T-helper 1 cell treated with Interleukin-12 subunit alpha and Interleukin-12 subunit beta and Interleukin-4 antibody, amounts not matched to agents 30 μg/mL and 1 μg/mL, for 36 hours (primary cell): ENCODE results near the gene MT1F.

ENCODE experiments used
- H3K27ac Mint-ChIP-seq: one replicate; pipeline ENCODE4 v1.8.0; 2021; ENCODE audit warnings: mild to moderate bottlenecking, mixed read lengths
- H3K27me3 Mint-ChIP-seq: one replicate; pipeline ENCODE4 v1.8.0; 2021; ENCODE audit warnings: low read depth, mixed read lengths
- H3K36me3 Mint-ChIP-seq: one replicate; pipeline ENCODE4 v1.8.0; 2021; ENCODE audit warnings: low read depth, mixed read lengths
- H3K4me1 Mint-ChIP-seq: one replicate; pipeline ENCODE4 v1.8.0; 2021; ENCODE audit warnings: low read depth, mixed read lengths
- H3K4me3 Mint-ChIP-seq: one replicate; pipeline ENCODE4 v1.8.0; 2021; ENCODE audit warnings: mild to moderate bottlenecking, moderate library complexity, mixed read lengths
- H3K9me3 Mint-ChIP-seq: one replicate; pipeline ENCODE4 v1.8.0; 2021; ENCODE audit warnings: mixed read lengths

The MT1F gene

DNA sequence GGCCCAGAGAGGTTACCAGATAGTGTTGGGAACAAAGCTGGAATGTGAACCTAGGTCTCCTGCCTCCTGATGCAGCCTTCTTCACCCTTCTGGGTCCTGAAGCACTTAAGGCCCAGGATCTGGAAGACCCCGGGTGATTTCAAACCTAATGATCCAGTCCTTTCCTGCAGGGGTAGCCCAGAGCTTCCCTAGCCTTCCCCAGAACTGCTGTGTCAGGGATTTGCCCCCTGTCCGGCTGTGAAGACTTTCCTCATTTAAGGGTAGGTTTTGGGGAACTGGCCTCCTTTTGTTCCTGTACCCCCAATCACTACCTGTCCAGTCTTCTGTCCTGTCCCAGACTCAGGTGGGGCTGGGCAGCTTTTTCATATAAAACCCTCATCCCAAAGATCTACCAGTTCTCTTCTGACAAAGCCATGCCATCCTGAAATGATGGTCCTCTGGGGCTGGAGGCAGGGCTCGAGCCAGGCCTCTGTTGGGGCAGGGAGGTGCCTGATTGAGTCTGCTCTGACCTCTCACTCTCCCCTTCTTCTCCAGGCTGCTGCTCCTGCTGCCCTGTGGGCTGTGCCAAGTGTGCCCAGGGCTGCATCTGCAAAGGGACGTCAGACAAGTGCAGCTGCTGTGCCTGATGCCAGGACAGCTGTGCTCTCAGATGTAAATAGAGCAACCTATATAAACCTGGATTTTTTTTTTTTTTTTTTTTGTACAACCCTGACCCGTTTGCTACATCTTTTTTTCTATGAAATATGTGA, 25.8 kb downstream of the MT1F start:
- H3K9me3 Mint-ChIP-seq, result peaks cover 3% of the 10 kb centered on the region
- H3K4me1 Mint-ChIP-seq, result peaks cover 25% of the 10 kb centered on the region
- H3K4me3 Mint-ChIP-seq, result peak overlapping the region; percentile 54
- H3K27me3 Mint-ChIP-seq, result peaks cover 7% of the 10 kb centered on the region
- H3K36me3 Mint-ChIP-seq, result peaks cover 19% of the 10 kb centered on the region
- no peak overlapping the region for H3K27ac Mint-ChIP-seq

GRCh38 chr16:56684256-56684925, 26.6 kb downstream of the MT1F start:
- Mint-ChIP-seq H3K27ac (no peak overlapping the region), H3K36me3 (peaks cover 19% of the 10 kb centered on the region), H3K4me3 (peak overlapping the region; percentile 54), H3K9me3 (peaks cover 3% of the 10 kb centered on the region), H3K4me1 (peaks cover 25% of the 10 kb centered on the region), H3K27me3 (peaks cover 8% of the 10 kb centered on the region)

DNA sequence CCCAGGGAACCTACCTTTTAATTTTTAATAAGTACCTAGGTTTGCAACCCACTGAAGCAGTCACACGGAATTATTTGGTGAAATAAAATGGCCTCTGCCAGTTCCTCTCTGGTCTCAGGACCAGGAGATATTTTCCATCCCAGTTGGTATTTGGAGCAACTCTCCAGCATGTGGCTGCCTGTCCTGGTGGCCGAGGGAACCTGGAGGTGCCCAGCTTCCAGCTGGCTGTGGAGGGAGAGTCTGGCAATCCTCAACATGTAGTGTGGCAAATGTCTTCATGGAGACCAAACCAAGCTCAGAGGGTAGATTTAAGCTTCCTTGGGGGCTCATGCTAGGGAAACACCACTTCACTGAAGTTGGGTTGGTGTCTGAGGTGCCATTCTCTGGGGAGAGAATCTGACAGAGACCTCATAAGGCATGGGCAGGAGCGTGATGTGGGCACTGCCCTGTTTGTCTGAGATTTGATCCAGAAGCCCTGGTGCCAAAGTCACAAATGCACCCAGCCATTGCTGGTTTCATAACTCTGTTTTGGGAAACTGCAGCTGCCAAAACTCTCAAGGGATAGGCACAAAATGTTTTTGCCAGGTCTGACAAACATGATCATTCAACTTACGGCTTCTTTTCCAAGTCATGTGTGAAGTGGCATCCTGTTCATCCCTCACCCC, 27.3 kb downstream of the MT1F start:
- Mint-ChIP-seq H3K4me3 (no peak overlapping the region), H3K27me3 (peaks cover 8% of the 10 kb centered on the region), H3K9me3 (peaks cover 3% of the 10 kb centered on the region), H3K36me3 (peaks cover 19% of the 10 kb centered on the region), H3K27ac (no peak overlapping the region), H3K4me1 (peaks cover 25% of the 10 kb centered on the region)

- Mint-ChIP-seq H3K27me3 (peaks cover 8% of the 10 kb centered on the region), H3K4me1 (peaks cover 16% of the 10 kb centered on the region), H3K27ac (no peak overlapping the region), H3K4me3 (no peak overlapping the region), H3K9me3 (peaks cover 3% of the 10 kb centered on the region), H3K36me3 (peaks cover 19% of the 10 kb centered on the region)
These were observed 29.0 kb downstream of the MT1F start for GRCh38 chr16:56686758-56687157.

GRCh38 chr16:56688762-56689161, 31.0 kb downstream of the MT1F start:
- Mint-ChIP-seq H3K4me3 (no peak overlapping the region), H3K9me3 (peaks cover 3% of the 10 kb centered on the region), H3K36me3 (peaks cover 15% of the 10 kb centered on the region), H3K27me3 (peaks cover 8% of the 10 kb centered on the region), H3K4me1 (peaks cover 7% of the 10 kb centered on the region), H3K27ac (no peak overlapping the region)

GRCh38 chr16:56689171-56689570, 31.4 kb downstream of the MT1F start:
- peaks cover 3% of the 10 kb centered on the region for H3K9me3 Mint-ChIP-seq
- no peak overlapping the region for H3K27ac Mint-ChIP-seq
- no peak overlapping the region for H3K4me3 Mint-ChIP-seq
- peaks cover 8% of the 10 kb centered on the region for H3K27me3 Mint-ChIP-seq
- peaks cover 12% of the 10 kb centered on the region for H3K36me3 Mint-ChIP-seq
- H3K4me1 Mint-ChIP-seq, result peaks cover 4% of the 10 kb centered on the region

GRCh38 chr16:56690420-56691122, 32.8 kb downstream of the MT1F start:
- Mint-ChIP-seq H3K4me3 (no peak overlapping the region), H3K9me3 (peaks cover 3% of the 10 kb centered on the region), H3K27me3 (peaks cover 8% of the 10 kb centered on the region), H3K4me1 (no peaks in the 10 kb centered on the region), H3K27ac (no peak overlapping the region), H3K36me3 (peaks cover 8% of the 10 kb centered on the region)

- H3K27ac Mint-ChIP-seq, result no peak overlapping the region
- H3K4me1 Mint-ChIP-seq, result no peaks in the 10 kb centered on the region
- peaks cover 8% of the 10 kb centered on the region for H3K27me3 Mint-ChIP-seq
- H3K9me3 Mint-ChIP-seq, result peaks cover 3% of the 10 kb centered on the region
- H3K4me3 Mint-ChIP-seq, result no peak overlapping the region
- peaks cover 4% of the 10 kb centered on the region for H3K36me3 Mint-ChIP-seq
These were observed 34.1 kb downstream of the MT1F start for GRCh38 chr16:56691885-56692284.

DNA sequence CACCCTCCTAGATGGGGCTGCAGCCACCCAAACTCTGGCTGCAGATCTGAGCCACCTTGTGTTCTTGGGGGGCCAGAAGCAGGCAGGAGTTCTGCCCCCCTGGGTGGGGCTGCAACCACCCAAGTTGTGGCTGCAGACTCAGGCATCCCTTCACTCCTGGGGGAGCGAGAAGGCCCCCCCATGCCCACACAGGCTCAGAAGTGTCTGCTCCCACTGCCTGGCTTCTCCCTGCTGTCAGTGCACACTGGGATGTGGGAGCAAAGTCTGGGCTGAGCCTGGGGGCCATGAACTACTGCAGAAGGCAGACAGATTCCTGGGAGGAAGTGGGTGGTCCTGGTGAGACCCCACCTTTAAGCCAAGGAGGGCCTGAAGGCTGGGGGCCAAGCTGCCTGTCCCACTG, 37.5 kb downstream of the MT1F start:
- H3K36me3 Mint-ChIP-seq, result no peaks in the 10 kb centered on the region
- H3K9me3 Mint-ChIP-seq, result no peaks in the 10 kb centered on the region
- H3K27ac Mint-ChIP-seq, result no peak overlapping the region
- H3K4me3 Mint-ChIP-seq, result no peak overlapping the region
- no peaks in the 10 kb centered on the region for H3K4me1 Mint-ChIP-seq
- H3K27me3 Mint-ChIP-seq, result no peaks in the 10 kb centered on the region

- Mint-ChIP-seq H3K27me3 (no peaks in the 10 kb centered on the region), H3K4me1 (peaks cover 5% of the 10 kb centered on the region), H3K4me3 (no peak overlapping the region), H3K27ac (no peak overlapping the region), H3K9me3 (no peaks in the 10 kb centered on the region), H3K36me3 (no peaks in the 10 kb centered on the region)
These were observed 39.8 kb downstream of the MT1F start for GRCh38 chr16:56697456-56698155.

- Mint-ChIP-seq H3K27ac (no peak overlapping the region), H3K36me3 (no peaks in the 10 kb centered on the region), H3K4me1 (peaks cover 5% of the 10 kb centered on the region), H3K27me3 (no peaks in the 10 kb centered on the region), H3K4me3 (no peak overlapping the region), H3K9me3 (no peaks in the 10 kb centered on the region)
These were observed 42.4 kb downstream of the MT1F start for GRCh38 chr16:56700195-56700594.

DNA sequence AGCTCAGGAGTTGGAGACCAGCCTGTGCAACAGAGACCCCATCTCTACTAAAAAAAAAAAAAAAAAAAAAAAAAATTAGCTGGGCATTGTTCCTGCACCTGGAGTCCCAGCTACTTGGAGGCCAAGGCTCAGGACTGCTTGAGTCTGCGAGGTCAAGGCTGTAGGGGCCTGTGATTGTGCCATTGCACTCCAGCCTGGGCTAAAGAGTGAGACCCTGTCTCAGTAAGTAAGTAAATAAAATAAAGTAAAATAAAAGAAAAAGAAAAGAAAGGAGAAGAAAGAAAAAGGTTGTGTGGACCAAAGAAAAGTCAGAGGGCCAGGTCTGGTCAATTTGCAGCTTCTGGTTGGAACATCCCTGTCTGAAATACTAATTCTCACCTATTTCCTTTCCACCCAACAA, 42.9 kb downstream of the MT1F start:
- no peaks in the 10 kb centered on the region for H3K27me3 Mint-ChIP-seq
- H3K4me1 Mint-ChIP-seq, result peaks cover 5% of the 10 kb centered on the region
- no peak overlapping the region for H3K27ac Mint-ChIP-seq
- H3K4me3 Mint-ChIP-seq, result no peak overlapping the region
- no peaks in the 10 kb centered on the region for H3K36me3 Mint-ChIP-seq
- no peaks in the 10 kb centered on the region for H3K9me3 Mint-ChIP-seq

- Mint-ChIP-seq H3K27me3 (no peaks in the 10 kb centered on the region), H3K27ac (no peak overlapping the region), H3K4me3 (no peak overlapping the region), H3K4me1 (peaks cover 5% of the 10 kb centered on the region), H3K36me3 (no peaks in the 10 kb centered on the region), H3K9me3 (no peaks in the 10 kb centered on the region)
These were observed 43.8 kb downstream of the MT1F start for GRCh38 chr16:56701534-56701933.

- H3K9me3 Mint-ChIP-seq, result no peaks in the 10 kb centered on the region
- H3K4me1 Mint-ChIP-seq, result peaks cover 7% of the 10 kb centered on the region
- no peaks in the 10 kb centered on the region for H3K27me3 Mint-ChIP-seq
- no peak overlapping the region for H3K4me3 Mint-ChIP-seq
- H3K27ac Mint-ChIP-seq, result no peak overlapping the region
- H3K36me3 Mint-ChIP-seq, result no peaks in the 10 kb centered on the region
These were observed 45.1 kb downstream of the MT1F start for GRCh38 chr16:56702836-56703235.
